ENCODE results near the gene STK33.

Gene STK33

GRCh38 chr11:8352103-8352875 lies 241.7 kb downstream of the STK33 start:
- no peak for DNase-seq

GRCh38 chr11:8351223-8351622 lies 242.8 kb downstream of the STK33 start:
- no peak for DNase-seq

DNA sequence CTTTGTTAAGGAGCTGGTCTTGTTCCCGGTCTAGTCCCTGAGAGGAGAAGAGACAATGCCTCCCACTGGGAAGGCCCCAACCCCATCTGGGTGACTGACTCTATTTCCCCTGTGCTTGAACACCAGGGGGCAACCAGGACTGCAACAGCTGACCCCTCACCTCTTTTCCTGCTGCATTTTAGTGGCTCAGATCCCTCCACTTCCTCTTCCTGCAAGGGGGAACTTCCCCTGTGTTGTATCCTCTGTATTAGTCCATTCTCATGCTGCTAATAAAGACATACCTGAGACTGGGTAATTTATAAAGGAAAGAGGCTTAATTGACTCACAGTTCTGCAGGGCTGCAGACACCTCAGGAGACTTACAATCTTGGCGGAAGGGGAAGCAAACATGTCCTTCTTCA lies 246.1 kb downstream of the STK33 start:
- DNase-seq: no peak

GRCh38 chr11:8346157-8346755 lies 247.8 kb downstream of the STK33 start:
- DNase-seq: no peak

GRCh38 chr11:8345179-8345578 lies 248.8 kb downstream of the STK33 start:
- no peak for DNase-seq

GRCh38 chr11:8344346-8344745 lies 249.7 kb downstream of the STK33 start:
- no peak for DNase-seq

- DNase-seq: no peak
Measured at GRCh38 chr11:8342821-8343681, 251.0 kb downstream of the STK33 start.

DNA sequence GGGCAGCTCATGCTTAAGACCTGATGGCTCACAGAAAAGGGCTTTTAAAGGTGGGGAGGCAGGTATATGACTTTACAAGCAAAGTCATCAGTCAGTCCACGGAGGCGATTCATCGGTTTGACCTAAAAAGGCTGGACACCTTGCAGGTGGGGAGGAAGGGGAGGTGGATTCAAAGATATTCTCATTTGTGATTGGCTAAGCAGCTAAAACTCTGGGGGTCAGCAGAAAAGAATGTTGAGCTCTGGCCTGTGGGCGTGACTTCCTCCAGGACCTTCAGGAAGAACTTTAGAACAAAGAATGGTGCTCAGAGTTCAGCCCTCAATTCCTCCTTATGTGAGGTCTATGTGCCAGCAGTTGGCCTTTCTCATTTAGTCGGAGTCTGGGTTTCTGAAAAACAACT lies 252.0 kb downstream of the STK33 start:
- no peak for DNase-seq

Measured in NCI-H146 (cell line).